Retinal pigment epithelial cell (primary cell): Measurements from ENCODE around the gene KRT13.

Source experiments
- DNase-seq: peaks from one replicate; pipeline ENCODE4 v3.0.0-alpha.2; 2010; ENCODE audit warnings: low read depth
- H3K4me3 ChIP-seq: 2 replicates; pipeline ENCODE4 v1.5.1; 2011; ENCODE audit warnings: mild to moderate bottlenecking, low read length, control low read depth, moderate library complexity
- TF ChIP-seq, protein P1 (sequence below): conservative IDR thresholded peaks from 2 replicates; pipeline ENCODE4 v1.5.1; 2011; ENCODE audit warnings: low read depth, low read length, control low read depth, inconsistent platforms

KRT13 gene

DNA sequence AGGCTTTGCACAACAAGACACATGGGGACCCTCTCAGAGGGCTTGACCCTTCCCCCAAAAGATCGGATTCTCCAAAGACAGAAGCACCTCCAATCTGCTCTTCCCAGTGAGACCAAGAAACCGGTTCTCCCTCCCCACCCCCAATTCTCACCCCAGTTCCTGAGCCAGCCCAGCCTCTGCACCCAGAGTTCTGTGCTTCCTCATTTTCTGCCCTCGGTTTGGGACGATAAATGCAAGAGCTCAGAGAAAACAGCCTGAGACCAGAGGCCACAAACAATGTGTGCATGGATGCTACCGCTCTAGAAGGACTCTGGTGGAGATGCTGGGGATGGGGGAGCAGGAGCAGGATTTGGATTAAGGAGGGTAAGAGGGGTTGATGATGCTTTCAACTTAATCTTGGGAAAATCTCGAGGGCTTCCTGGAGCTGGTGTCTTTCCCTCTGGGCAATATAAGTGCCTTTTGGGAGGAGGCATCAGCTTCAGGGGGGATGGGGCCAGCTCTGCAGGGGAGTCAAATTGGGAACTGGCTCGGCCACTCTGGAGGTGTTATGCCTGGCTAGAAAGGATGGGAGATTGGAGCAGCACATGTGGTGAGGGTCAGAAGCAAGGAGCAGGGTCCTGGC is 7.2 kb upstream of the KRT13 start:
- TF ChIP-seq, protein P1, sequence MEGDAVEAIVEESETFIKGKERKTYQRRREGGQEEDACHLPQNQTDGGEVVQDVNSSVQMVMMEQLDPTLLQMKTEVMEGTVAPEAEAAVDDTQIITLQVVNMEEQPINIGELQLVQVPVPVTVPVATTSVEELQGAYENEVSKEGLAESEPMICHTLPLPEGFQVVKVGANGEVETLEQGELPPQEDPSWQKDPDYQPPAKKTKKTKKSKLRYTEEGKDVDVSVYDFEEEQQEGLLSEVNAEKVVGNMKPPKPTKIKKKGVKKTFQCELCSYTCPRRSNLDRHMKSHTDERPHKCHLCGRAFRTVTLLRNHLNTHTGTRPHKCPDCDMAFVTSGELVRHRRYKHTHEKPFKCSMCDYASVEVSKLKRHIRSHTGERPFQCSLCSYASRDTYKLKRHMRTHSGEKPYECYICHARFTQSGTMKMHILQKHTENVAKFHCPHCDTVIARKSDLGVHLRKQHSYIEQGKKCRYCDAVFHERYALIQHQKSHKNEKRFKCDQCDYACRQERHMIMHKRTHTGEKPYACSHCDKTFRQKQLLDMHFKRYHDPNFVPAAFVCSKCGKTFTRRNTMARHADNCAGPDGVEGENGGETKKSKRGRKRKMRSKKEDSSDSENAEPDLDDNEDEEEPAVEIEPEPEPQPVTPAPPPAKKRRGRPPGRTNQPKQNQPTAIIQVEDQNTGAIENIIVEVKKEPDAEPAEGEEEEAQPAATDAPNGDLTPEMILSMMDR: no peak
- H3K4me3 ChIP-seq: no peak overlapping the region
- no peak for DNase-seq

DNA sequence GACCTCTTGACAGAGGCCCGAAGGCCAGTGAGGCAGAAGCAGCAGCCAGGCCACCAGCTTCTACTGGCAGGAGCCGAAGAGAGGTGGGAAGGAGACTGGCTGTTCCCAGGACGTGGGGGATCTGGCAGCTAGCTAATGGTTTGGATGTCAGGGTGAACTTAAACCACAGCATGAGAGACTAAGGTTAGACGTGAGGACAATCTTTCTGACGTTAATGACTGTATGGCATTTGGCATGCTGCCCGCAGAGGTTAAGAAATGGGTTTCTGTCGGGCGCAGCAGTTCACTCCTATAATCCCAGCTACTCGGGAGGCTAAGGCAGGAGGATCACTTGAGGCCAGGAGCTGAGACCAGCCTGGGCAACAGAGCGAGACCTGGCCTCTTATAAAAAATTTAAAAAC is 6.3 kb upstream of the KRT13 start:
- no peak for DNase-seq
- TF ChIP-seq, protein P1: no peak
- H3K4me3 ChIP-seq: no peak overlapping the region

DNA sequence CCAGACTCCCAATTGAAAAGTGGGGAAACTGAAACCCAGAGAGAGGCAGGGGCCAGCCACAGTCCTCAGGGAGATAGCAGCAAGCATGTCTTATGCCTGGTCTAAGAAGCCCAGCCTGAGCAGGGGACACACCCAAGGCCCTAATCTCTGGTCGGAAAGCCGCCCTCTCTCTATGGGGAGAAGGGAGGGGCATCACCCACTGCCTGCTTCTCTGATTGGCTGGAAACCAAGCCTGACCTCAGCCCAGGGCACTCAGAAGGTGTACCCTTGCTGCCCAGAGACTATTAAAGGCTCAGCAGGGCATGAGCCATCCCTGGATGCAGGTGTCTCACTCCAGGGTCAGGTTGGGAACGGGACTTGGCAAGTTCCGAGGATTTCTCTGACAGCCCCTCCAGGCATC is 5.7 kb upstream of the KRT13 start:
- TF ChIP-seq, protein P1: no peak
- DNase-seq: no peak
- H3K4me3 ChIP-seq: no peak overlapping the region

DNA sequence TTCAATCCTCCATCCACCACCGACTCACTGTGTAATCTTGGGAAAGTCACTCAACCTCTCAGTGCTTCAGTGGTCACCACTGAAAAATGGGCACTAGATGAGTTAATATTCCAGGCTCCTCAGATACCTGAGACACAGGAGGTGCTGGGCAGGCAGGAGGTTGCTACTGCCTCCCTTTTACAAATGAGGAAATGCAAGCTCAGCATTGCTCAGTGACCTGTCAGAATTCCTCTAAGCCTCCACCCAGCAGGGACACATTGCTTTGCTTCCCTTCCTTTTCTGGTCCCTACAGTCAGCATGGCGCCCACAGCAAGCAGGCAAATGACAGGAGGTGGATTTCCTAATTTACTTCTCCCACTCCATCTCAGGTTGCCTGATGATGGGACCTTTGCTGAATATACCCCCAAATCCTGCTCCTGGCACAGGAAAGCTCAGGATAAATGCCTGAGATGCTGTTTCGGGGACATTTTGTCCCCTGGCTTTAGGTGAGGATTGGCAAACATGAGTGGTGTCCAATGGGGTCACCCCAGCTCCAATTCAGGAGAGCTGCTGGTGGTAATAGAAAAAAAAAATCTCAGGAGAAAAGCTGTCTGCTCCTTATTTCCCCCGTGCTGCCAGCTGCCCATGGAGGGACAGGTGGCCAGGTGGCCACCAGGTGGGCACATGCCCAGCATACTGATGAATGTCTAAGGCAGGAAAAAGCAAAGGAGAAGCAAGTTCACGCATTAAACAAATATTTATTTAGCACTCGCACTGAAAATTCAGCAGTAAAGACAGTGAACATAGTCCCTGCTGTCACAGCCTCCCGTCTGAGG is 5.0 kb upstream of the KRT13 start:
- TF ChIP-seq, protein P1: no peak
- no peak for DNase-seq
- no peak overlapping the region for H3K4me3 ChIP-seq

DNA sequence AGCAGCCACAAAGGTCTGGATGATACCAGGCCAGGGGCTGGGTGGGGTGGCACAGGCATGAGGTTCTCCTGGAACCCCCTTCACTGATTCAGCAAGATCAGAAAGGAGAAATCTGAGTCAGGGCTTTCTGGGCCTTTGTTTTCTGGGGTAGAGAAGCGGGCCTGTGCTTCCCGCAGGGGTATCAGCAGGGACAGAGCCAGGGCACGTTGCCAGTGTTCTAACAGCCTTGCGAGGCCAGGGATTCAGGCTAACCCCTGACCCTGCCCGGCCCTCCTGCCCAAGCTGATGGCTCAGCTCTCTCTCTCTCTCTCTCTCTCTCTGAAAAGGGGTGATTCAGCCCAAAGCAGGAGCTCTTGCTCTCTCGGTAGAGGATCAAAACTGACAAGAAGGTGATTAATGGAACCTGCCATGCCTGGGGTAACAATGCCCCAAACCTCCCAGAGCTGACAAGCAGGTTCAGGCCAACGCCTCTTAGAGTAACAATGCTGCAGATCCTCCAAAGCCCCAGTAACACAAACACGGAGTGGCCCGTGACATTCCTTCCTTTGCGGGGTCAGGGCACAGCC is 2.0 kb upstream of the KRT13 start:
- TF ChIP-seq, protein P1: no peak
- no peak overlapping the region for H3K4me3 ChIP-seq
- no peak for DNase-seq

DNA sequence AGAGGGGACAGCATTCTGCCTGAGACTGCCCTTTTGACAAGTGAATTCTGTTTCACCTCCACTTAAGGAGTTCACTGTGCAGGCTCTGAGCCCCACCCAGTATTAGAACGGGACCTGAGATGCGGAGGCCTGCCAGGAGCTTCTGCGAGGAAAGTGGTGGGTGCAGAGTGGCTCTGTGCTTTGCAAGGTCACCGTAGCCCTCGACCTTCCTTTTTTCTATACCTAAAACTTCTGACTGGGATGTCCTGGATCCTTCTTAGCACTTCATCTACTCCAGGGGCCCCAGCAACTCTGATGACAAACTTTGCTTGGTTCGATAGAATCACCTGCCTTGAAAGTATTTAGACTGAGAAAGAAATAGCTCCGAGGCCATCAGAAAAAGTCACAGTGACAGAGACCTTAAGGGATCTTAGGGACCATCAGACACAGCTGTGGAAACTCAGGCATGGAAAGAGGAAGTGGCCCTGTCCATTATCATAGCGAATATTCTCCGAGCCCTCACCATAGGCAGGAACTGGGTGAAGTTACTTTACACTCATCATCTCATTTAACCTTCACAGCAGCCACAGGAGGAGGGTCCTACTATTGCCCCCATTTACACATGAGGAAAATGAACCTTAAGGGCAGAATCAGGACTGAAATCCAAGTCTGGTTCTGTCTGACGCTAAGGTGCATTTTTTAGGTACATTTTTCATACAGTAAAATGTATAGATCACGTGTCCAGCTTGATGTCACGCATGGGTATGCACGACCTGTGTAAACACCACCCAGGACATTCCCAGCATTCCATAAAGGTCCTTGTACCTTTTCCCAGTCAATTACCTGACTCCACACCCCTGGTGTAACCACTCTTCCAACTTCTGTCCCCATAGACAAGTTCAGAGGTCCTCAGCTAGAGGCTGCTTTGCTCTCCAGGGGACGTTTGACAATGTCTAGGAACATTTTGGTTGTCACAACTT is 676 bp upstream of the KRT13 start:
- TF ChIP-seq, protein P1: no peak
- no peak for DNase-seq
- H3K4me3 ChIP-seq: no peak overlapping the region
